Stomach (tissue), 19 donors: ENCODE data around the gene SCN5A. TPM values are rescaled to one million over a fixed set of nuclear protein-coding genes. Genes with fewer than 3 reads are reported as not detected.

ENCODE experiments used
- DNase-seq, 2 donors: peaks; one replicate each; pipeline versions ENCODE4 v3.0.0 to v3.0.0-alpha.2; 2013 to 2019
- H3K27ac ChIP-seq, 5 donors: fragments of 200-600 bp in 4 of 5; sonication (generic) in 4 of 5; one replicate each; pipeline ENCODE4 v1.5.1; 2013 to 2019; ENCODE audit warnings: mild to moderate bottlenecking in 1 of 5, moderate library complexity in 1 of 5
- H3K27me3 ChIP-seq, 3 donors: fragments of 200-600 bp; sonication (generic); one replicate each; pipeline ENCODE4 v1.5.1; 2017 to 2019; ENCODE audit warnings: mixed run types in 1 of 3
- H3K36me3 ChIP-seq, 4 donors: fragments of 200-600 bp; sonication (generic); 1 replicate in 3 of 4; 2 replicates in 1 of 4; pipeline ENCODE4 v1.5.1; 2016 to 2019
- H3K4me1 ChIP-seq, 4 donors: fragments of 200-600 bp; sonication (generic); one replicate each; pipeline ENCODE4 v1.5.1; 2016 to 2019
- H3K4me3 ChIP-seq, 4 donors: fragments of 200-600 bp; sonication (generic) in 3 of 4; one replicate each; pipeline ENCODE4 v1.5.1; 2016 to 2019; ENCODE audit warnings: mild to moderate bottlenecking in 1 of 4
- H3K9me3 ChIP-seq, 4 donors: fragments of 200-600 bp; sonication (generic); one replicate each; pipeline ENCODE4 v1.5.1; 2016 to 2019
- CTCF ChIP-seq, 7 experiments: fragments of 450-650 bp in 4 of 7; fragments of 200-600 bp in 3 of 7; sonication (generic) in 3 of 7; IDR thresholded peaks; one replicate each; pipeline ENCODE4 v1.5.1; 2016 to 2019; ENCODE audit warnings: antibody characterized with exemption in 7 of 7, control low read depth in 2 of 7, mild to moderate bottlenecking in 1 of 7
- EP300 ChIP-seq: sonication (generic); formaldehyde crosslinking; IDR thresholded peaks from one replicate; pipeline ENCODE4 v1.6.1; 2017; ENCODE audit warnings: antibody characterized with exemption
- POLR2A ChIP-seq, 4 donors: fragments of 450-650 bp; IDR thresholded peaks; one replicate each; pipeline ENCODE4 v1.6.1; 2016; ENCODE audit warnings: antibody characterized with exemption in 4 of 4, control low read depth in 2 of 4, mild to moderate bottlenecking in 1 of 4, moderate library complexity in 1 of 4
- POLR2AphosphoS5 ChIP-seq, 3 donors: sonication (generic); formaldehyde crosslinking; IDR thresholded peaks; one replicate each; pipeline ENCODE4 v1.6.1; 2016; ENCODE audit warnings: antibody characterized with exemption in 3 of 3
- WGBS, 5 donors: extraction: QIAGEN DNeasy Blood & Tissue Kit in 3 of 5; methylation state at CpG; one replicate each; pipeline versions ENCODE4 v1.1.5 to v1.1.7; 2013 to 2018; 5-methylcytosine and 5-hydroxymethylcytosine counted together
- intact Hi-C: fragments of 100-400 bp; cut with DNase I; formaldehyde crosslinking; loops from one replicate; pipeline ENCODE4 v1.15.1; 2023; ENCODE audit warnings: low total_unique reads
- long read RNA-seq, 10 donors: transcript quantifications; one replicate each; lab custom pipeline, GENCODE V29; 2026
- polyA plus RNA-seq, 3 donors: library from polyadenylated mRNA; stranded (reverse); fragments of 200-250 nt; gene quantifications; one replicate each; pipeline ENCODE4 v1.2.3, GENCODE V29; 2013
- total RNA-seq, 5 donors: library from RNA; depleted of rRNA; stranded (reverse); fragments of >200 nt; gene quantifications; one replicate each; pipeline versions ENCODE4 v1.1.0 to v1.2.3, GENCODE V29; 2014 to 2016
- donor health status: healthy with polysubstance abuse.
- donor health status: Bipolar disorder and iron deficiency.
- donor health status: healthy.

SCN5A gene
- total RNA-seq (1 to 10 TPM in 1 of 5 donors, under 1 TPM in 1, not detected in 3; 0.14 to 1.1 TPM), polyA plus RNA-seq (under 1 TPM in 2 of 3 donors, not detected in 1; 0.05 to 0.06 TPM)
- long read RNA-seq, donor 1, result 0 reads
- long read RNA-seq, donor 2, result 0 reads
- long read RNA-seq, donor 3, result 0 reads
- long read RNA-seq, donor 4, result 0 reads
- long read RNA-seq, donor 5, result 0 reads
- long read RNA-seq, donor 6, result 0 reads
- long read RNA-seq, donor 7, result 0 reads
- long read RNA-seq, donor 8, result 0 reads
- long read RNA-seq, donor 9, result 0 reads
- long read RNA-seq, donor 10, result 0 reads

DNA sequence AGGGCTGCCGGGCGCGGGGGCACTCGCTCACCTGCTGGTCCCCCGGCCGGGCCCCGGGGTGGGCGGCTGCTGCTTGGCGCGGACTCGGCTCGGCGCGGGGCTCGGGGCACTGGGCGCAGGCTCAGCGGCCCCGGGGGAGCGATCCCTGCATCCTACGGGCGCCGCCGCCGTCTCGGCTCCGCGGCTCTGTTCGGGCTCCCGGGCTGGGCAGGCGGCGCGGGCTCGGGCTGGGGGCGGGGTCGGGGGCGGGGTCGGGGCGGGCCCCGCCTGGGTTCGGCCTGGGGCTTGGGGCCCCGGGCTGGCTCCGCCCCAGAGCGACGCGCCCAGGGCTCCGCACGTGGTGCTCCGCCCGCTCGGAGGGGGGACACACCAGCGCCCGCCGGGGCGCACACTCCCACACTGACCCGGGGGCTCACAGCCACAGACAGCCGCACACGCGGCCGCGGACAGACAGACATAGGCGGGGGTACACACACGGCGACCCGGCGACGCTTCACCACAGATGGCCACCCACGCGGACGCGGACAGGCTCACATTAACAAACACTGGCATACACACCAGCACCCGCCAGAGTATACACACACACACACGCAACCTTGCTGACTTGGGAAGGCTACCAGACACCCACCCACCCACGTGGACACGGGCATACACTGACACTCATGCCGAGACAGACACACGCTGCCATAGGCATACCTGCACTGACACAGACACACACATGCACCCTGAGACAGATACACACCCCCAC lies at the start of gene SCN5A:
SCN5A (minus strand) TSS at position 188 of the 748 bp plus-strand sequence. CDS start 16,380 bp downstream, outside the sequence.
- Histone ChIP-seq H3K27me3 (peaks cover 0 to 87% (median 32%) of the 10 kb centered on the region in 3 donors), H3K4me1 (peaks cover 15 to 28% (median 22%) of the 10 kb centered on the region in 4 donors), H3K4me3 (peak within 1 kb of the TSS; percentile 52 to 67 (median 56)), H3K36me3 (no peaks in the 10 kb centered on the region), H3K27ac (no peak within 1 kb of the TSS), H3K9me3 (no peaks in the 10 kb centered on the region)
- intact Hi-C loops, result no loop called here
- TF ChIP-seq CTCF (IDR thresholded peaks at IDR 0.05), result no peak
- 0 to 4% (median 1%) methylated on average over 27 to 75 of the region's 76 CpGs for WGBS, 5 donors
- peak; percentile 50 to 85 for DNase-seq

DNA sequence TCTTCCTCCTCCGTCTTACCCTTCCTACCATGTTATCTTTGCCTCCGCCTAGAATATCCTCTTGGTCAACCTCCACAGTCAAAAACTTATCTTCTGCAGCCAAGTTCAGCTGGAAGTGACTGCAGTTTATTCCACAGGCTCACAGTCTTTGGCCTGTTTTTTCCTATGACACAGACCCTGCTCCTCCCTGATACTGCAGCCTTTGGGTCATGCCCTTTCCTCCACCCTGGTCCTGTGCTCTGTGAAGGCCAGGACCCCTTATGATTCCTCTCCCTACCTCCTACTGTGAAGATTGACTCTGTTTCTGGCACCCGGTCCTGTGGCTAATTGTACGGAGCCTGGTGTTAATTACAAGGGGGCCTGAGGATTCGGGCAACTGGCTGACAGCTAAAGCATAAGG lies 49.3 kb upstream of the SCN5A start:
- Histone ChIP-seq H3K27me3 (no peaks in the 10 kb centered on the region), H3K27ac (no peak overlapping the region), H3K9me3 (no peaks in the 10 kb centered on the region), H3K36me3 (no peaks in the 10 kb centered on the region), H3K4me1 (no peaks in the 10 kb centered on the region), H3K4me3 (no peak overlapping the region)
- intact Hi-C loops, result no loop called here
- DNase-seq, result no peak
- 68 to 85% (median 79%) methylated on average over 5 of the region's 5 CpGs for WGBS, 5 donors
- no peak for TF ChIP-seq POLR2A (IDR thresholded peaks at IDR 0.05)
- no peak for TF ChIP-seq EP300
- TF ChIP-seq CTCF (IDR thresholded peaks at IDR 0.05), result no peak
- TF ChIP-seq POLR2AphosphoS5 (IDR thresholded peaks at IDR 0.05), result no peak

DNA sequence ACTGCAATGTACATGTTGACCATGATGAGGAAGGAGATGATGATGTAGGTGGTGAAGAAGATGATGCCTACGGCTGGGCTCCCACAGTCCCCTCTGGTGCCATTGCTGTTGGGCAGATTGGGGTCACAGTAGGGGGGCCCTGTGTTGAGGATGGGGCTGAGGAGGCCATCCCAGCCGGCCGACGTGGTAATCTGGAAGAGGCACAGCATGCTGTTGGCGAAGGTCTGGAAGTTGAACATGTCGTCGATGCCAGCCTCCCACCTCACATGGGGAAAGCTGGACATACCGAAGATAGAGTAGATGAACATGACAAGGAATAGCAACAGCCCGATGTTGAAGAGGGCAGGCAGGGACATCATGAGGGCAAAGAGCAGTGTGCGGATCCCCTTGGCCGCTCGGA lies 48.6 kb upstream of the SCN5A start:
- WGBS, 5 donors, result 91 to 96% (median 94%) methylated on average over 12 of the region's 12 CpGs
- no peak overlapping the region for H3K4me3 ChIP-seq
- no peak for DNase-seq
- no peak overlapping the region for H3K27ac ChIP-seq
- H3K4me1 ChIP-seq, result no peaks in the 10 kb centered on the region
- H3K9me3 ChIP-seq, result no peaks in the 10 kb centered on the region
- no peaks in the 10 kb centered on the region for H3K27me3 ChIP-seq
- TF ChIP-seq EP300 (no peak), POLR2AphosphoS5 (IDR thresholded peaks at IDR 0.05) (no peak), CTCF (IDR thresholded peaks at IDR 0.05) (no peak), POLR2A (IDR thresholded peaks at IDR 0.05) (no peak)
- no peaks in the 10 kb centered on the region for H3K36me3 ChIP-seq
- intact Hi-C loops, result no loop called here

DNA sequence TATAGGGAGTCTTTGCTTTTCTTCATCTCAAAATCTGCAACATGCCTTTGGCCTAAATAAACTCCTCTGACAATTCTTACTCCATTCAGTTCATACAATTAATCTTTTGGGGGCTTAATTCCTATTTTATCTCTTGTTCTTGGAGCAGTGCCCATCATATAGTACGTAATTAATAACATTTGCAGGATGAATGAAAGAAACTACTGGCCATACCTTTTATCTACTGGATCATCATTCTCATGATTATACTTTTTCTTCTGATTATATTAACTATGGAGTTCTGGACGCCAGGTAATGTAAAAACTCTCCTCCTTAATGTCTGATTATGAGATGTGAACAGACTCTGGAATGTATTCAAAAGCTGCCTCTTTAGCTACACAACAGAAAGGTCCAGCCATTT lies 46.5 kb upstream of the SCN5A start:
- no peaks in the 10 kb centered on the region for H3K36me3 ChIP-seq
- H3K9me3 ChIP-seq, result no peaks in the 10 kb centered on the region
- H3K4me1 ChIP-seq, result no peaks in the 10 kb centered on the region
- 59 to 71% (median 68%) methylated on average over 2 of the region's 2 CpGs for WGBS, 5 donors
- DNase-seq, result no peak
- H3K4me3 ChIP-seq, result no peak overlapping the region
- intact Hi-C loops, result no loop called here
- H3K27me3 ChIP-seq, result no peaks in the 10 kb centered on the region
- no peak overlapping the region for H3K27ac ChIP-seq
- no peak for TF ChIP-seq POLR2A (IDR thresholded peaks at IDR 0.05)
- no peak for TF ChIP-seq CTCF (IDR thresholded peaks at IDR 0.05)
